Gastrocnemius medialis (tissue), 4 donors: Measurements from ENCODE around the gene ROGDI. TPM values are rescaled to one million over a fixed set of nuclear protein-coding genes. Genes with fewer than 3 reads are reported as not detected.

Experiments used
- ATAC-seq, 2 donors: fragments of 150-250 bp; one replicate each; pipeline ENCODE4 v1.9.1; 2016
- DNase-seq, 2 donors: peaks; one replicate each; pipeline ENCODE4 v3.0.0-alpha.2; 2019
- H3K27ac ChIP-seq, 4 donors: fragments of 200-600 bp; sonication (generic); 1 replicate in 1 of 4; 2 replicates in 3 of 4; pipeline ENCODE4 v1.5.1; 2016 to 2018; ENCODE audit warnings: mild to moderate bottlenecking in 2 of 4, moderate library complexity in 1 of 4
- H3K27me3 ChIP-seq, 3 donors: fragments of 200-600 bp; sonication (generic) in 2 of 3; 1 replicate in 1 of 3; 2 replicates in 2 of 3; pipeline versions ENCODE4 v1.5.1 to v1.6.0; 2016 to 2019; ENCODE audit warnings: mild to moderate bottlenecking in 1 of 3, moderate library complexity in 1 of 3
- H3K36me3 ChIP-seq, 2 donors: fragments of 200-600 bp; sonication (generic) in 1 of 2; one replicate each; pipeline ENCODE4 v1.5.1; 2017 to 2018
- H3K4me1 ChIP-seq, 2 donors: fragments of 200-600 bp; sonication (generic) in 1 of 2; one replicate each; pipeline ENCODE4 v1.5.1; 2016 to 2017; ENCODE audit warnings: mild to moderate bottlenecking in 2 of 2
- H3K4me3 ChIP-seq, 4 donors: fragments of 200-600 bp; sonication (generic) in 3 of 4; 1 replicate in 1 of 4; 2 replicates in 3 of 4; pipeline ENCODE4 v1.5.1; 2016 to 2019; ENCODE audit warnings: mild to moderate bottlenecking in 2 of 4
- H3K9me3 ChIP-seq, 3 donors: fragments of 200-600 bp; sonication (generic) in 2 of 3; 1 replicate in 1 of 3; 2 replicates in 2 of 3; pipeline ENCODE4 v1.5.1; 2016 to 2019
- CTCF ChIP-seq, 5 experiments: fragments of 450-650 bp in 3 of 5; fragments of 200-600 bp in 2 of 5; sonication (generic) in 2 of 5; IDR thresholded peaks in 4 of 5; conservative IDR thresholded peaks in 1 of 5; 1 replicate in 4 of 5; 2 replicates in 1 of 5; pipeline ENCODE4 v1.5.1; 2016 to 2019; ENCODE audit warnings: antibody characterized with exemption in 5 of 5, mild to moderate bottlenecking in 3 of 5, moderate library complexity in 3 of 5
- POLR2A ChIP-seq, 2 donors: fragments of 450-650 bp; IDR thresholded peaks; one replicate each; pipeline ENCODE4 v1.6.1; 2017; ENCODE audit warnings: antibody characterized with exemption in 2 of 2, mild to moderate bottlenecking in 2 of 2, moderate library complexity in 2 of 2
- in situ Hi-C, 4 donors: fragments of 200-750 bp; cut with MboI; loops; one replicate each; pipeline versions ENCODE4 v1.15.0 to v1.8.0; 2017; ENCODE audit warnings: low sequenced_read_pairs in 4 of 4
- intact Hi-C: fragments of 100-400 bp; cut with DNase I; formaldehyde crosslinking; loops from one replicate; pipeline ENCODE4 v1.15.1; 2023; ENCODE audit warnings: low total_unique reads
- total RNA-seq, 4 donors: library from RNA; depleted of rRNA; stranded (reverse); fragments of >200 nt; gene quantifications; one replicate each; pipeline versions ENCODE4 v1.1.0 to v1.2.3, GENCODE V29; 2016

Gene ROGDI
- total RNA-seq, 4 donors from 2014 or later: 11.6 to 31.1 (median 26.0) TPM

GRCh38 chr16:4814046-4814445, 11.6 kb upstream of the ROGDI start:
- intact Hi-C loops (no loop called here), in situ Hi-C loops (no loop called here)
- no peaks in the 10 kb centered on the region for H3K27me3 ChIP-seq
- peaks cover 19% of the 10 kb centered on the region in 2 donors for H3K4me1 ChIP-seq
- no peaks in the 10 kb centered on the region for H3K9me3 ChIP-seq
- TF ChIP-seq CTCF (IDR thresholded peaks at IDR 0.05 in 4 of 5, conservative IDR thresholded peaks at IDR 0.05 in 1 of 5): no peak
- TF ChIP-seq POLR2A (IDR thresholded peaks at IDR 0.05): no peak
- ATAC-seq (peak; percentile 97 to 98), DNase-seq (peak; percentile 62 to 79)
- no peak overlapping the region for H3K4me3 ChIP-seq
- peaks cover 0 to 79% of the 10 kb centered on the region in 2 donors for H3K36me3 ChIP-seq
- H3K27ac ChIP-seq: peak overlapping the region; percentile 88 to 92 (median 90)

- H3K27ac ChIP-seq: peak overlapping the region; percentile 88 to 92 (median 90)
- H3K9me3 ChIP-seq: no peaks in the 10 kb centered on the region
- DNase-seq (no peak), ATAC-seq (no peak)
- TF ChIP-seq POLR2A (IDR thresholded peaks at IDR 0.05): no peak
- no peak for TF ChIP-seq CTCF (IDR thresholded peaks at IDR 0.05 in 4 of 5, conservative IDR thresholded peaks at IDR 0.05 in 1 of 5)
- no peaks in the 10 kb centered on the region for H3K27me3 ChIP-seq
- no peak overlapping the region for H3K4me3 ChIP-seq
- intact Hi-C loops: no loop called here
- in situ Hi-C loops: no loop called here
- peaks cover 0 to 81% of the 10 kb centered on the region in 2 donors for H3K36me3 ChIP-seq
- H3K4me1 ChIP-seq: peaks cover 19% of the 10 kb centered on the region in 2 donors
Observed at GRCh38 chr16:4813251-4814003, 11.0 kb upstream of the ROGDI start.

- no peak for TF ChIP-seq POLR2A (IDR thresholded peaks at IDR 0.05)
- TF ChIP-seq CTCF (IDR thresholded peaks at IDR 0.05 in 4 of 5, conservative IDR thresholded peaks at IDR 0.05 in 1 of 5): no peak
- Histone ChIP-seq H3K36me3 (peaks cover 0 to 76% of the 10 kb centered on the region in 2 donors), H3K4me1 (peaks cover 19% of the 10 kb centered on the region in 2 donors), H3K27me3 (no peaks in the 10 kb centered on the region), H3K27ac (peak overlapping the region in 1 of 4 donors; percentile 20), H3K4me3 (no peak overlapping the region), H3K9me3 (no peaks in the 10 kb centered on the region)
- no peak for ATAC-seq
- DNase-seq: no peak
- intact Hi-C loops: no loop called here
- in situ Hi-C loops: no loop called here
Observed at GRCh38 chr16:4811773-4812172, 9.3 kb upstream of the ROGDI start.

- intact Hi-C loops: no loop called here
- TF ChIP-seq CTCF (IDR thresholded peaks at IDR 0.05 in 4 of 5, conservative IDR thresholded peaks at IDR 0.05 in 1 of 5) (no peak), POLR2A (IDR thresholded peaks at IDR 0.05) (no peak)
- Histone ChIP-seq H3K9me3 (no peaks in the 10 kb centered on the region), H3K27ac (no peak overlapping the region), H3K4me3 (no peak overlapping the region), H3K4me1 (peaks cover 19% of the 10 kb centered on the region in 2 donors), H3K27me3 (no peaks in the 10 kb centered on the region), H3K36me3 (peaks cover 0 to 74% of the 10 kb centered on the region in 2 donors)
- ATAC-seq (no peak), DNase-seq (no peak)
- in situ Hi-C loops: no loop called here
Observed at GRCh38 chr16:4811242-4811641, 8.8 kb upstream of the ROGDI start.
